Endothelial cell (in vitro differentiated cells): ENCODE results near the gene AKR1B15. TPM values are rescaled to one million over a fixed set of nuclear protein-coding genes. Genes with fewer than 3 reads are reported as not detected.

ENCODE experiments used
- DNase-seq: peaks from one replicate; pipeline ENCODE4 v3.0.0; 2021; ENCODE audit warnings: low spot score
- H3K27ac Mint-ChIP-seq: one replicate; pipeline ENCODE4 v1.8.0; 2021; ENCODE audit warnings: mixed read lengths, inconsistent platforms; ENCODE audit not compliant: unreplicated experiment
- H3K27me3 Mint-ChIP-seq: one replicate; pipeline ENCODE4 v1.8.0; 2021; ENCODE audit warnings: mild to moderate bottlenecking, moderate library complexity, mixed read lengths, inconsistent platforms; ENCODE audit not compliant: unreplicated experiment
- H3K36me3 Mint-ChIP-seq: one replicate; pipeline ENCODE4 v1.8.0; 2021; ENCODE audit warnings: mild to moderate bottlenecking, low read depth, mixed read lengths, inconsistent platforms; ENCODE audit not compliant: unreplicated experiment
- H3K4me1 Mint-ChIP-seq: one replicate; pipeline ENCODE4 v1.8.0; 2021; ENCODE audit warnings: mild to moderate bottlenecking, mixed read lengths, inconsistent platforms; ENCODE audit not compliant: unreplicated experiment
- H3K4me3 Mint-ChIP-seq: one replicate; pipeline ENCODE4 v1.8.0; 2021; ENCODE audit warnings: mild to moderate bottlenecking, mixed read lengths, inconsistent platforms; ENCODE audit not compliant: unreplicated experiment
- H3K9me3 Mint-ChIP-seq: one replicate; pipeline ENCODE4 v1.8.0; 2021; ENCODE audit warnings: mixed read lengths, inconsistent platforms; ENCODE audit not compliant: unreplicated experiment
- total RNA-seq: library from RNA; stranded (reverse); fragmentation: NEBNext Ultra II Directional; extraction: Animal tissue kit (Norgen Biotek cat#: 25700); gene quantifications from one replicate; pipeline ENCODE4 v1.2.1, GENCODE V29; 2021; ENCODE audit not compliant: unreplicated experiment
- TF ChIP-seq, protein P1 (sequence below): fragments of 200-600 bp; sonication (generic); IDR thresholded peaks from one replicate; pipeline ENCODE4 v1.5.0; 2021; ENCODE audit warnings: antibody characterized with exemption; ENCODE audit not compliant: unreplicated experiment

Gene AKR1B15
- total RNA-seq, 1 donor from 2014 or later = not detected

- Mint-ChIP-seq H3K4me3 (no peak overlapping the region), H3K36me3 (no peaks in the 10 kb centered on the region), H3K4me1 (peaks cover 11% of the 10 kb centered on the region), H3K9me3 (no peaks in the 10 kb centered on the region), H3K27ac (no peak overlapping the region), H3K27me3 (no peaks in the 10 kb centered on the region)
- DNase-seq = no peak
- TF ChIP-seq, protein P1, sequence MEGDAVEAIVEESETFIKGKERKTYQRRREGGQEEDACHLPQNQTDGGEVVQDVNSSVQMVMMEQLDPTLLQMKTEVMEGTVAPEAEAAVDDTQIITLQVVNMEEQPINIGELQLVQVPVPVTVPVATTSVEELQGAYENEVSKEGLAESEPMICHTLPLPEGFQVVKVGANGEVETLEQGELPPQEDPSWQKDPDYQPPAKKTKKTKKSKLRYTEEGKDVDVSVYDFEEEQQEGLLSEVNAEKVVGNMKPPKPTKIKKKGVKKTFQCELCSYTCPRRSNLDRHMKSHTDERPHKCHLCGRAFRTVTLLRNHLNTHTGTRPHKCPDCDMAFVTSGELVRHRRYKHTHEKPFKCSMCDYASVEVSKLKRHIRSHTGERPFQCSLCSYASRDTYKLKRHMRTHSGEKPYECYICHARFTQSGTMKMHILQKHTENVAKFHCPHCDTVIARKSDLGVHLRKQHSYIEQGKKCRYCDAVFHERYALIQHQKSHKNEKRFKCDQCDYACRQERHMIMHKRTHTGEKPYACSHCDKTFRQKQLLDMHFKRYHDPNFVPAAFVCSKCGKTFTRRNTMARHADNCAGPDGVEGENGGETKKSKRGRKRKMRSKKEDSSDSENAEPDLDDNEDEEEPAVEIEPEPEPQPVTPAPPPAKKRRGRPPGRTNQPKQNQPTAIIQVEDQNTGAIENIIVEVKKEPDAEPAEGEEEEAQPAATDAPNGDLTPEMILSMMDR = no peak
Observed at GRCh38 chr7:134549366-134549765, 456 bp downstream of the AKR1B15 start.

DNA sequence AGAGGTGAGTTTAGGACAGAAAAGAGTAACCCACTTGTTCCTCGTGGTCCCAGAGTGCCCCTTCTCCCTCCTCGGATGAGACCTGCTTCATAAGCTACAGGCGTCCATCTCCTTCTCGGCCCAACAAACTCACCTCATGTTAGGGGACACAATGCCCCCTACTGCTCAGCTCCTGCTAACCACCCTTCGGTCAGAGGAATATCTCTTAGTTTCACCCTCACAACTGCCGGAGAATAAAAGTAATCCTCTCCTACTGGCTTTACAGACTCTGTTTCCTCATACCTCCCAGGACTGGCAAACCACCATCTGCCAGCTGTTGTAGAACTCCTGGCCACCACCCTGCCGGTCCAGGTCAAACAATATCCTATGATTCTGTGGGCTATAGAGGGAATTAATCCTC lies 3.2 kb downstream of the AKR1B15 start:
- TF ChIP-seq, protein P1 = no peak
- H3K36me3 Mint-ChIP-seq = no peaks in the 10 kb centered on the region
- DNase-seq = peak; percentile 31

GRCh38 chr7:134553976-134554375 lies 5.1 kb downstream of the AKR1B15 start:
- H3K36me3 Mint-ChIP-seq = no peaks in the 10 kb centered on the region
- TF ChIP-seq, protein P1 = no peak
- H3K4me1 Mint-ChIP-seq = peaks cover 13% of the 10 kb centered on the region
- no peaks in the 10 kb centered on the region for H3K27me3 Mint-ChIP-seq
- DNase-seq = no peak
- H3K27ac Mint-ChIP-seq = no peak overlapping the region
- H3K4me3 Mint-ChIP-seq = no peak overlapping the region
- no peaks in the 10 kb centered on the region for H3K9me3 Mint-ChIP-seq

More for the DNA sequence above, 3.2 kb downstream of the AKR1B15 start:
- Mint-ChIP-seq H3K27ac (no peak overlapping the region), H3K9me3 (no peaks in the 10 kb centered on the region), H3K27me3 (no peaks in the 10 kb centered on the region), H3K4me3 (no peak overlapping the region), H3K4me1 (peaks cover 18% of the 10 kb centered on the region)

- Mint-ChIP-seq H3K4me1 (peaks cover 13% of the 10 kb centered on the region), H3K36me3 (no peaks in the 10 kb centered on the region), H3K9me3 (no peaks in the 10 kb centered on the region), H3K27ac (no peak overlapping the region), H3K27me3 (no peaks in the 10 kb centered on the region), H3K4me3 (no peak overlapping the region)
- TF ChIP-seq, protein P1 = no peak
- DNase-seq = no peak
Observed at GRCh38 chr7:134554417-134554966, 5.6 kb downstream of the AKR1B15 start.

DNA sequence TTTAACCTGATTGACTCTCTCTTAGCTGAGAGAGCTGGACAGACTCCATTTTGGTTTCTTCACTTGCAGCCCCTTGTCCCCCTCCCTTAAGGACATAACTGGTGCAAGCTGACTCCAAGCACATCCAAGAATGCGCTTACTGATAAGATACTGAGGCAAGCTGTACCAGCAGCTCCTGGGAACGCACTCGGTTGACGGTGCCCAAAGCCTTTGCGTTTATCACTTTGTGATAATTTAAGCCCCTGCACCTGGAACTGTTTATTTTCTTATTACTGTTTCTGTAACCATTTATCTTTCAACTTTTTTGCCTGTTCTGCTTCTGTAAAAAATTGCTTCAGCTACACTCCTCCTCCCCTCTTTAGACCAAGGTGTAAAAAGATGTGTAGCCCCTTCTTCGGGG lies 8.5 kb downstream of the AKR1B15 start:
- Mint-ChIP-seq H3K4me3 (no peak overlapping the region), H3K27ac (no peak overlapping the region), H3K9me3 (no peaks in the 10 kb centered on the region), H3K4me1 (peaks cover 13% of the 10 kb centered on the region), H3K27me3 (no peaks in the 10 kb centered on the region), H3K36me3 (no peaks in the 10 kb centered on the region)
- TF ChIP-seq, protein P1 = no peak
- no peak for DNase-seq
